ENCODE measurements around the gene CHAD.

GRCh38 chr17:50498021-50498874, 29.6 kb upstream of the CHAD start:
- TF ChIP-seq CTCF (IDR thresholded peaks at IDR 0.05) (no peak), POLR2A (IDR thresholded peaks at IDR 0.05) (no peak), POLR2AphosphoS5 (IDR thresholded peaks at IDR 0.05) (no peak)

Data from prostate gland (tissue), 2 donors.